Fibroblast of lung (primary cell): ENCODE results near the gene CNOT3. TPM values are rescaled to one million over a fixed set of nuclear protein-coding genes. Genes with fewer than 3 reads are reported as not detected.

Experiments
- DNase-seq, 2 donors: peaks; one replicate each; pipeline versions ENCODE4 v3.0.0 to v3.0.0-alpha.2; 2010; ENCODE audit warnings: low read depth in 2 of 2
- H2AFZ ChIP-seq: 2 replicates; pipeline ENCODE4 v1.5.1; 2012; ENCODE audit warnings: low read length, control low read depth, inconsistent platforms
- H3K27ac ChIP-seq: 2 replicates; pipeline ENCODE4 v1.5.1; 2011; ENCODE audit warnings: low read length, control low read depth; ENCODE audit not compliant: insufficient read depth
- H3K27me3 ChIP-seq: 2 replicates; pipeline ENCODE4 v1.5.1; 2011; ENCODE audit warnings: mild to moderate bottlenecking, low read length; ENCODE audit not compliant: control insufficient read depth, insufficient read depth
- H3K36me3 ChIP-seq: 2 replicates; pipeline ENCODE4 v1.5.1; 2011; ENCODE audit warnings: low read length; ENCODE audit not compliant: control insufficient read depth, insufficient read depth
- H3K4me1 ChIP-seq: 2 replicates; pipeline ENCODE4 v1.5.1; 2011; ENCODE audit warnings: low read length; ENCODE audit not compliant: control insufficient read depth, insufficient read depth; ENCODE audit errors: extremely low read depth
- H3K4me2 ChIP-seq: 2 replicates; pipeline ENCODE4 v1.5.1; 2011; ENCODE audit warnings: low read length, control low read depth; ENCODE audit not compliant: insufficient read depth; ENCODE audit errors: extremely low read depth
- H3K4me3 ChIP-seq, 4 experiments: fragments of 200-600 bp in 1 of 4; sonication (generic) in 1 of 4; replicated peaks in 1 of 4; 2 replicates each; pipeline ENCODE4 v1.5.1; 2011 to 2016; ENCODE audit warnings: low read length in 4 of 4, low read depth in 3 of 4, mild to moderate bottlenecking in 3 of 4, control low read depth in 2 of 4, inconsistent platforms in 1 of 4, mixed read lengths in 1 of 4; ENCODE audit not compliant: insufficient read depth in 1 of 4; ENCODE audit errors: control extremely low read depth in 1 of 4
- H3K79me2 ChIP-seq: 2 replicates; pipeline ENCODE4 v1.5.1; 2012; ENCODE audit warnings: mild to moderate bottlenecking, low read length, inconsistent platforms; ENCODE audit not compliant: control insufficient read depth, insufficient read depth
- H3K9ac ChIP-seq: 2 replicates; pipeline ENCODE4 v1.5.1; 2011; ENCODE audit warnings: mild to moderate bottlenecking, low read length, control low read depth; ENCODE audit not compliant: insufficient read depth
- H3K9me3 ChIP-seq: 2 replicates; pipeline ENCODE4 v1.5.1; 2012; ENCODE audit warnings: low read depth, low read length; ENCODE audit not compliant: control insufficient read depth, insufficient read depth
- H4K20me1 ChIP-seq: 2 replicates; pipeline ENCODE4 v1.5.1; 2011; ENCODE audit warnings: low read length; ENCODE audit not compliant: control insufficient read depth, insufficient read depth; ENCODE audit errors: extremely low read depth
- CTCF ChIP-seq, 2 donors: IDR thresholded peaks in 1 of 2; conservative IDR thresholded peaks in 1 of 2; 1 replicate in 1 of 2; 2 replicates in 1 of 2; pipeline ENCODE4 v1.5.1; 2011 to 2012; ENCODE audit warnings: low read length in 2 of 2, control low read depth in 1 of 2, inconsistent platforms in 1 of 2, low read depth in 1 of 2, mild to moderate bottlenecking in 1 of 2
- EZH2 ChIP-seq: IDR thresholded peaks from 2 replicates; pipeline ENCODE4 v1.5.1; 2012; ENCODE audit warnings: low read length, control low read depth, mild to moderate bottlenecking; ENCODE audit errors: missing control alignments
- polyA plus RNA-seq, 2 donors: library from polyadenylated mRNA; depleted of rRNA in 1 of 2; stranded (reverse) in 1 of 2; unstranded in 1 of 2; fragments of >200 nt; gene quantifications; 2 replicates each; pipeline ENCODE4 v1.2.1, GENCODE V29; 2011 to 2012; ENCODE audit warnings: missing spikeins in 1 of 2
- total RNA-seq: library from RNA; depleted of rRNA; stranded (reverse); fragments of >200 nt; gene quantifications from 2 replicates; pipeline ENCODE4 v1.2.1, GENCODE V29; 2014

Gene CNOT3
- total and polyA plus RNA-seq, 2 donors (not counting 1 experiment from before 2014, with no cell fraction given) = 10.4 to 10.7 TPM

DNA sequence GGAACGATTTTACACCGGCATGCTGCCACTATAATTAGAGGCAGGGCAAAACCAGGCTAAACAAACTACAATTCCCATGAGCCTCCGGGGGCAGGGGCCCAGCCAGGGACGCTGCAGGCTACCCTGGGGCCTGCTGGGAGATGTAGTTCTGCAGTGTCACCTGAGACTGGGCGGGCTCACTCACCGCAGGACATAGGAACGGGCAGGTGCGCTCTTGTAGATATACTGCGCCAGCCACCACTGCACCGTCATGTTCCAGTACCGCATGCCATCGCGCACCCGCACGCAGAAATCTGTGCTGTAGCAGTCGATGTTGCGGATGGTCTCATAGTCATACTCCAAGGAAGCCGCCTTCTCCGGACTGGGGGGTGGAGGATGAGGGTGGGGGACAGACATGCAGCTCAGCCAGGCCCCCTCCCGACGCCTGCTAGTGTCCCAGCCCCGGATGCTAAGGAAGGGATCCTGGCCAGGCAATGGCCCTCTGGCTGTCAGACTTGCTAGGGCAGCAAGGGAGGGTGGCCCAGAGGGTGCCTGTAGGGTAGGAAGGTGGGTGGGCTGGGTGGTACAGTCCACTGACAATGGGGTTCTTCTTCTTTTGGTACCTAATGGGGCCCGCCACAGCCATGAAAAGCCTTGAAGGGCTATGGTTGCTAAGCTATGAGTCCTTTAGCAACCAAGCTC is 41.2 kb downstream of the CNOT3 start:
- no peaks in the 10 kb centered on the region for H3K79me2 ChIP-seq
- H3K27ac ChIP-seq = no peak overlapping the region
- peaks cover 9% of the 10 kb centered on the region for H3K36me3 ChIP-seq
- H4K20me1 ChIP-seq = no peaks in the 10 kb centered on the region
- H3K4me1 ChIP-seq = no peaks in the 10 kb centered on the region
- TF ChIP-seq EZH2 = no peak
- no peak overlapping the region for H3K4me2 ChIP-seq
- H3K4me3 ChIP-seq = no peak overlapping the region
- H3K9ac ChIP-seq = no peak overlapping the region
- H2AFZ ChIP-seq = no peak overlapping the region
- no peaks in the 10 kb centered on the region for H3K9me3 ChIP-seq
- no peak for DNase-seq
- no peaks in the 10 kb centered on the region for H3K27me3 ChIP-seq

DNA sequence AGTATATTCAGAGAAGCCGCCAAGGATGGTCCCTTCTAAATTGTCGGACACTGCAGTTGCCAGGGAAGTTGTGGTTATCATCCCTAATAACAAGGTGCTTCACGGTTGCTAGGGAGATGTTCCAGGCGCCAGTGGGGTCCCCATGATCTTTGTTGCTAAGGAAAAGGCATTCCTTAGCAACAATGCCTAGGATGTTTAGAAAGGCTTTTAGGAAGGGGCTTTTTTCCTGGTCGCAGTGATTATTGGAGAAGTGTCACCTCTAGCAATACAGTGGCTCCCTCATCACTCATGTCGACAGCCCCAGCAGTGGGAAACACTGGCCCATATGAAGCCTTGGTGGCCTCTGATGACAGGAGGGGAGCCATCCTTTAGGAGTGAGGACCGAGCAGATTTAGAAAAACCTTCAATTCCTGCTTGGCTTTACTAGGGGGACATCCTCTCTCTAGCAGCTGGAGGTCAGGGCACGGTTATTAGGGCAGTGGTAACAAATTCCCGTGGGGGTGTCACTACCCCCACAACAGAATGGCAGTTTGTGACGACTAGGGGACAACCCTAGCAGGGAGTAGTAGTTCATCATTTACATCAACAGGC is 41.8 kb downstream of the CNOT3 start:
- no peaks in the 10 kb centered on the region for H3K79me2 ChIP-seq
- H3K4me3 ChIP-seq = no peak overlapping the region
- peaks cover 11% of the 10 kb centered on the region for H3K36me3 ChIP-seq

GRCh38 chr19:54179921-54180461 is 42.4 kb downstream of the CNOT3 start:
- peak; percentile 64 to 71 for DNase-seq
- Histone ChIP-seq H3K9me3 (no peaks in the 10 kb centered on the region), H3K4me1 (no peaks in the 10 kb centered on the region), H3K4me3 (no peak overlapping the region), H3K27ac (peak overlapping the region; percentile 50), H4K20me1 (no peaks in the 10 kb centered on the region), H2AFZ (no peak overlapping the region), H3K9ac (no peak overlapping the region), H3K27me3 (no peaks in the 10 kb centered on the region), H3K79me2 (no peaks in the 10 kb centered on the region), H3K4me2 (no peak overlapping the region), H3K36me3 (peaks cover 11% of the 10 kb centered on the region)
- TF ChIP-seq CTCF (conservative IDR thresholded peaks at IDR 0.05 in 1 of 2, IDR thresholded peaks at IDR 0.05 in 1 of 2; ENCODE audit: low read depth in 1 of 2, low read length in 2 of 2) = peak; percentile 32 to 53
- TF ChIP-seq EZH2 = no peak

More for the DNA sequence above, 41.8 kb downstream of the CNOT3 start:
- Histone ChIP-seq H2AFZ (no peak overlapping the region), H3K4me2 (no peak overlapping the region), H3K27me3 (no peaks in the 10 kb centered on the region), H4K20me1 (no peaks in the 10 kb centered on the region), H3K9ac (no peak overlapping the region), H3K27ac (peak overlapping the region; percentile 0), H3K4me1 (no peaks in the 10 kb centered on the region), H3K9me3 (no peaks in the 10 kb centered on the region)
- no peak for DNase-seq
- TF ChIP-seq EZH2 = no peak
- TF ChIP-seq CTCF (conservative IDR thresholded peaks at IDR 0.05 in 1 of 2, IDR thresholded peaks at IDR 0.05 in 1 of 2; ENCODE audit: low read depth in 1 of 2, low read length in 2 of 2) = no peak
